Endothelial cell of umbilical vein (primary cell): ENCODE measurements around the gene TNS1.

Experiments
- CTCF ChIP-seq, 2 donors: IDR thresholded peaks; 1 replicate in 1 of 2; 2 replicates in 1 of 2; pipeline ENCODE4 v1.5.1; 2011; ENCODE audit warnings: low read length in 2 of 2, mild to moderate bottlenecking in 2 of 2, moderate library complexity in 2 of 2, control low read depth in 1 of 2, inconsistent platforms in 1 of 2, low read depth in 1 of 2; ENCODE audit not compliant: insufficient read depth in 1 of 2; ENCODE audit errors: extremely low read depth in 1 of 2
- EZH2 ChIP-seq: IDR thresholded peaks from 2 replicates; pipeline ENCODE4 v1.6.1; 2012; ENCODE audit warnings: borderline replicate concordance, low read depth, mild to moderate bottlenecking, moderate library complexity, low read length, inconsistent platforms; ENCODE audit not compliant: severe bottlenecking
- GATA2 ChIP-seq: IDR thresholded peaks from 2 replicates; pipeline ENCODE4 v1.7.0; 2011; ENCODE audit warnings: low read depth, mild to moderate bottlenecking, moderate library complexity, mixed read lengths, low read length; ENCODE audit not compliant: insufficient read length, insufficient read depth
- JUN ChIP-seq: IDR thresholded peaks from 2 replicates; pipeline ENCODE4 v1.6.1; 2011; ENCODE audit warnings: borderline replicate concordance, low read depth; ENCODE audit not compliant: insufficient read length, insufficient read depth
- MAX ChIP-seq: IDR thresholded peaks from 2 replicates; pipeline ENCODE4 v1.6.1; 2011; ENCODE audit not compliant: insufficient read depth, insufficient read length
- MYC ChIP-seq: IDR thresholded peaks from one replicate; pipeline ENCODE4 v1.6.1; 2011; ENCODE audit warnings: mild to moderate bottlenecking, low read depth, low read length
- POLR2A ChIP-seq: IDR thresholded peaks from 2 replicates; pipeline ENCODE4 v1.6.1; 2012; ENCODE audit warnings: low read depth, mild to moderate bottlenecking, control low read depth, low read length
- POLR2AphosphoS5 ChIP-seq: IDR thresholded peaks from 2 replicates; pipeline ENCODE4 v1.6.1; 2012; ENCODE audit warnings: low read depth, mild to moderate bottlenecking, control low read depth, low read length, moderate library complexity; ENCODE audit not compliant: insufficient read depth

- no peak for TF ChIP-seq CTCF (IDR thresholded peaks at IDR 0.05; ENCODE audit: extremely low read depth in 1 of 2, insufficient read depth in 1 of 2, low read depth in 1 of 2, low read length in 2 of 2)
- no peak for TF ChIP-seq POLR2A
- TF ChIP-seq POLR2AphosphoS5 = no peak
- TF ChIP-seq GATA2 = no peak
- TF ChIP-seq EZH2 = no peak
- TF ChIP-seq MAX = no peak
- no peak for TF ChIP-seq MYC
- no peak for TF ChIP-seq JUN
These were observed 38.3 kb downstream of the TNS1 start for GRCh38 chr2:217964275-217965161.
